GM23338 (cell line): ENCODE measurements around the gene STING1. TPM values are rescaled to one million over a fixed set of nuclear protein-coding genes. Genes with fewer than 3 reads are reported as not detected.

Experiments used
- ATAC-seq: fragments of 200-7000 bp; cut with Tn5 transposase; 3 replicates; pipeline ENCODE4 v1.9.1; 2020
- DNase-seq: peaks from one replicate; pipeline ENCODE4 v3.0.0-alpha.2; 2015; ENCODE audit warnings: low spot score
- H2AFZ ChIP-seq: fragments of 200-600 bp; sonication (generic); 2 replicates; pipeline ENCODE4 v1.8.0; 2016; ENCODE audit warnings: antibody characterized with exemption, mild to moderate bottlenecking, moderate library complexity
- H3F3A ChIP-seq: fragments of 200-600 bp; sonication (generic); replicated peaks from 2 replicates; pipeline ENCODE4 v1.8.0; 2017; ENCODE audit warnings: antibody characterized with exemption, mixed run types, low read depth
- H3K27ac ChIP-seq: fragments of 200-600 bp; sonication (generic); 2 replicates; pipeline ENCODE4 v1.6.1; 2016; ENCODE audit warnings: low read depth
- H3K27me3 ChIP-seq: fragments of 200-600 bp; sonication (generic); 2 replicates; pipeline ENCODE4 v1.8.0; 2016; ENCODE audit warnings: mild to moderate bottlenecking, mixed run types, moderate library complexity; ENCODE audit not compliant: insufficient read depth
- H3K36me3 ChIP-seq: fragments of 200-600 bp; sonication (generic); 2 replicates; pipeline ENCODE4 v1.8.0; 2016; ENCODE audit warnings: mild to moderate bottlenecking; ENCODE audit not compliant: insufficient read depth
- H3K4me1 ChIP-seq: fragments of 200-600 bp; sonication (generic); 2 replicates; pipeline ENCODE4 v1.8.0; 2016; ENCODE audit warnings: mild to moderate bottlenecking, moderate library complexity; ENCODE audit not compliant: insufficient read depth
- H3K4me2 ChIP-seq: fragments of 200-600 bp; sonication (generic); 2 replicates; pipeline ENCODE4 v1.7.1; 2017; ENCODE audit warnings: mixed run types
- H3K4me3 ChIP-seq: fragments of 200-600 bp; sonication (generic); 2 replicates; pipeline ENCODE4 v1.6.1; 2016; ENCODE audit warnings: mixed run types
- H3K79me2 ChIP-seq: fragments of 200-600 bp; sonication (generic); replicated peaks from 2 replicates; pipeline ENCODE4 v1.8.0; 2017; ENCODE audit warnings: mild to moderate bottlenecking; ENCODE audit not compliant: insufficient read depth
- H3K9me2 ChIP-seq: fragments of 200-600 bp; sonication (generic); 2 replicates; pipeline ENCODE4 v1.8.0; 2017; ENCODE audit not compliant: insufficient read depth
- H4K20me1 ChIP-seq: fragments of 200-600 bp; sonication (generic); replicated peaks from 2 replicates; pipeline ENCODE4 v1.8.0; 2017; ENCODE audit warnings: mild to moderate bottlenecking; ENCODE audit not compliant: insufficient read depth
- H3K27ac Mint-ChIP-seq: 2 replicates; pipeline ENCODE4 v1.8.0; 2020; ENCODE audit warnings: inconsistent platforms, mild to moderate bottlenecking, moderate library complexity, mixed read lengths
- H3K27me3 Mint-ChIP-seq: 3 replicates; pipeline ENCODE4 v1.8.0; 2022; ENCODE audit warnings: low read depth, mild to moderate bottlenecking, moderate library complexity, mixed read lengths, inconsistent platforms; ENCODE audit not compliant: insufficient read depth, poor library complexity
- H3K36me3 Mint-ChIP-seq: 3 replicates; pipeline ENCODE4 v1.8.0; 2021; ENCODE audit warnings: low read depth, mild to moderate bottlenecking, inconsistent platforms, moderate library complexity, mixed read lengths
- H3K4me1 Mint-ChIP-seq: 3 replicates; pipeline ENCODE4 v1.8.0; 2020; ENCODE audit warnings: mild to moderate bottlenecking, inconsistent platforms, mixed read lengths
- H3K4me3 Mint-ChIP-seq: 3 replicates; pipeline ENCODE4 v1.8.0; 2021; ENCODE audit warnings: moderate library complexity, mild to moderate bottlenecking, inconsistent platforms, mixed read lengths
- H3K9me3 Mint-ChIP-seq: 3 replicates; pipeline ENCODE4 v1.8.0; 2020; ENCODE audit warnings: moderate library complexity, mild to moderate bottlenecking, inconsistent platforms, mixed read lengths
- CREB1 ChIP-seq: fragments of 250-450 bp; sonication (Bioruptor Pico); IDR thresholded peaks from 2 replicates; pipeline ENCODE4 v1.5.0; 2020; ENCODE audit warnings: low read depth, mild to moderate bottlenecking, moderate library complexity
- EZH2 ChIP-seq: fragments of 200-600 bp; sonication (generic); IDR thresholded peaks from one replicate; pipeline ENCODE4 v1.8.0; 2017; ENCODE audit warnings: antibody characterized with exemption, mild to moderate bottlenecking, low read depth; ENCODE audit not compliant: unreplicated experiment
- JUNB ChIP-seq: IDR thresholded peaks from one replicate; pipeline ENCODE4 v1.6.1; 2016; ENCODE audit warnings: antibody characterized with exemption; ENCODE audit not compliant: unreplicated experiment
- NANOG ChIP-seq: IDR thresholded peaks from 2 replicates; pipeline ENCODE4 v1.6.1; 2016; ENCODE audit warnings: antibody characterized with exemption, borderline replicate concordance
- STAT1 ChIP-seq: IDR thresholded peaks from one replicate; pipeline ENCODE4 v1.6.1; 2016; ENCODE audit warnings: antibody characterized with exemption; ENCODE audit not compliant: unreplicated experiment
- ZNF114 ChIP-seq: fragments of 250-450 bp; sonication (Bioruptor Pico); IDR thresholded peaks from 2 replicates; pipeline ENCODE4 v1.5.0; 2020; ENCODE audit warnings: mild to moderate bottlenecking, moderate library complexity
- polyA plus RNA-seq: library from polyadenylated mRNA; unstranded; fragments of >200 nt; fragmentation: Nextera tagmentation; extraction: Ambion mirVana; gene quantifications from 2 replicates; pipeline ENCODE4 v1.2.1, GENCODE V29; 2016
- total RNA-seq: library from RNA; depleted of rRNA; stranded (reverse); fragments of >200 nt; shearing (Covaris generic); gene quantifications from 2 replicates; pipeline ENCODE4 v1.2.3, GENCODE V29; 2014
- TF ChIP-seq, protein P1 (sequence below): fragments of 250-450 bp; sonication (Bioruptor Pico); IDR thresholded peaks from 2 replicates; pipeline ENCODE4 v1.5.0; 2020; ENCODE audit warnings: mild to moderate bottlenecking, moderate library complexity
- TF ChIP-seq, protein P2 (sequence below): IDR thresholded peaks from 2 replicates; pipeline ENCODE4 v1.6.1; 2016; ENCODE audit warnings: antibody characterized with exemption
- TF ChIP-seq, protein P3 (sequence below), 2 experiments: fragments of 200-600 bp in 1 of 2; sonication (generic) in 1 of 2; conservative IDR thresholded peaks; 2 replicates each; pipeline versions ENCODE4 v1.5.1 to v1.6.1; 2016 to 2017; ENCODE audit warnings: antibody characterized with exemption in 2 of 2, low read depth in 2 of 2, mild to moderate bottlenecking in 2 of 2, moderate library complexity in 1 of 2

STING1 gene
- total and polyA plus RNA-seq, 2 experiments from 2014 or later, result 0.66 TPM; not detected in 1

DNA sequence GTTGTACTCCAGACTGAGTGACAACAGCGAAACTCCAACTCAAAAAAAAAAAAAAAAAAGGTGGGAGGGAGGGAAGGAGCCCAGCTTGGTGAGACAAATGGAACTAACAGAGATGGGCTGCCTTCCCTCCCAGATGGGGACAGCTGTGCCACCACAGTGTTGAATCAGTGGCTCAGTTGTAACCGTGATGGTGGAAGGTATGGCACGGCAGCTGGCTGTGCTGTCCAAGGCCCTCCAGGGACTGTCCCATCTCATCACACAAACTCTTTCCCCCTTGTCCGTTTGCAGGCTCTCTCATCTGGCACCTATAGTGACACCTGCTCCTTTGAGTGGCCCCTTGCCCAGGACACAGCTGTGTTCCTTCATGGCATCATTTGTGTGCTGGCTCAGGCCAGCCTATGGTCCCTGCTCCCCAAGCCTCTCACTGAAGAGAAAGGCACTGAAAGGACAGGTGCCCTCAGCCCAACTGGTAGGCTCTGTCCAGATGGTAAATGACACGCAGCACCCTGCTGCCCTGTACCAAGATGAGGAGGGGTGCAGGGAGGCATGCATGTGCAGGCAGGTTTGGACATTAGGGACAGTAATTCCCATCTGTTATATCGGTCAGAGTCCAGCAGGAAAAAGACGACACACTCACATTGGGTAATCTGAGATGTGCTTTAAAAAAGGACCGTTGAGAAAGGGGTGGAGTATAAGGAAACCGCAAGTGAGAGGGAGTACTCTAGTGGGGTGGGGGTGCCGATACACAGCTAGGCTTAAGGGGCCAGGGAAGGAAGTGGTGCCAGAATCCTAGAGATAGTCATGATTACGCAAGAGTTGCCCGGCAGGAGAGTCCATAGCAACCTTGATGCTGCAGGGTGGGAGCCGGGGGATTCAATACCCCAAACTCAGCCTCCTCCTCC is 7.4 kb downstream of the STING1 start (continued):
- TF ChIP-seq, protein P1, sequence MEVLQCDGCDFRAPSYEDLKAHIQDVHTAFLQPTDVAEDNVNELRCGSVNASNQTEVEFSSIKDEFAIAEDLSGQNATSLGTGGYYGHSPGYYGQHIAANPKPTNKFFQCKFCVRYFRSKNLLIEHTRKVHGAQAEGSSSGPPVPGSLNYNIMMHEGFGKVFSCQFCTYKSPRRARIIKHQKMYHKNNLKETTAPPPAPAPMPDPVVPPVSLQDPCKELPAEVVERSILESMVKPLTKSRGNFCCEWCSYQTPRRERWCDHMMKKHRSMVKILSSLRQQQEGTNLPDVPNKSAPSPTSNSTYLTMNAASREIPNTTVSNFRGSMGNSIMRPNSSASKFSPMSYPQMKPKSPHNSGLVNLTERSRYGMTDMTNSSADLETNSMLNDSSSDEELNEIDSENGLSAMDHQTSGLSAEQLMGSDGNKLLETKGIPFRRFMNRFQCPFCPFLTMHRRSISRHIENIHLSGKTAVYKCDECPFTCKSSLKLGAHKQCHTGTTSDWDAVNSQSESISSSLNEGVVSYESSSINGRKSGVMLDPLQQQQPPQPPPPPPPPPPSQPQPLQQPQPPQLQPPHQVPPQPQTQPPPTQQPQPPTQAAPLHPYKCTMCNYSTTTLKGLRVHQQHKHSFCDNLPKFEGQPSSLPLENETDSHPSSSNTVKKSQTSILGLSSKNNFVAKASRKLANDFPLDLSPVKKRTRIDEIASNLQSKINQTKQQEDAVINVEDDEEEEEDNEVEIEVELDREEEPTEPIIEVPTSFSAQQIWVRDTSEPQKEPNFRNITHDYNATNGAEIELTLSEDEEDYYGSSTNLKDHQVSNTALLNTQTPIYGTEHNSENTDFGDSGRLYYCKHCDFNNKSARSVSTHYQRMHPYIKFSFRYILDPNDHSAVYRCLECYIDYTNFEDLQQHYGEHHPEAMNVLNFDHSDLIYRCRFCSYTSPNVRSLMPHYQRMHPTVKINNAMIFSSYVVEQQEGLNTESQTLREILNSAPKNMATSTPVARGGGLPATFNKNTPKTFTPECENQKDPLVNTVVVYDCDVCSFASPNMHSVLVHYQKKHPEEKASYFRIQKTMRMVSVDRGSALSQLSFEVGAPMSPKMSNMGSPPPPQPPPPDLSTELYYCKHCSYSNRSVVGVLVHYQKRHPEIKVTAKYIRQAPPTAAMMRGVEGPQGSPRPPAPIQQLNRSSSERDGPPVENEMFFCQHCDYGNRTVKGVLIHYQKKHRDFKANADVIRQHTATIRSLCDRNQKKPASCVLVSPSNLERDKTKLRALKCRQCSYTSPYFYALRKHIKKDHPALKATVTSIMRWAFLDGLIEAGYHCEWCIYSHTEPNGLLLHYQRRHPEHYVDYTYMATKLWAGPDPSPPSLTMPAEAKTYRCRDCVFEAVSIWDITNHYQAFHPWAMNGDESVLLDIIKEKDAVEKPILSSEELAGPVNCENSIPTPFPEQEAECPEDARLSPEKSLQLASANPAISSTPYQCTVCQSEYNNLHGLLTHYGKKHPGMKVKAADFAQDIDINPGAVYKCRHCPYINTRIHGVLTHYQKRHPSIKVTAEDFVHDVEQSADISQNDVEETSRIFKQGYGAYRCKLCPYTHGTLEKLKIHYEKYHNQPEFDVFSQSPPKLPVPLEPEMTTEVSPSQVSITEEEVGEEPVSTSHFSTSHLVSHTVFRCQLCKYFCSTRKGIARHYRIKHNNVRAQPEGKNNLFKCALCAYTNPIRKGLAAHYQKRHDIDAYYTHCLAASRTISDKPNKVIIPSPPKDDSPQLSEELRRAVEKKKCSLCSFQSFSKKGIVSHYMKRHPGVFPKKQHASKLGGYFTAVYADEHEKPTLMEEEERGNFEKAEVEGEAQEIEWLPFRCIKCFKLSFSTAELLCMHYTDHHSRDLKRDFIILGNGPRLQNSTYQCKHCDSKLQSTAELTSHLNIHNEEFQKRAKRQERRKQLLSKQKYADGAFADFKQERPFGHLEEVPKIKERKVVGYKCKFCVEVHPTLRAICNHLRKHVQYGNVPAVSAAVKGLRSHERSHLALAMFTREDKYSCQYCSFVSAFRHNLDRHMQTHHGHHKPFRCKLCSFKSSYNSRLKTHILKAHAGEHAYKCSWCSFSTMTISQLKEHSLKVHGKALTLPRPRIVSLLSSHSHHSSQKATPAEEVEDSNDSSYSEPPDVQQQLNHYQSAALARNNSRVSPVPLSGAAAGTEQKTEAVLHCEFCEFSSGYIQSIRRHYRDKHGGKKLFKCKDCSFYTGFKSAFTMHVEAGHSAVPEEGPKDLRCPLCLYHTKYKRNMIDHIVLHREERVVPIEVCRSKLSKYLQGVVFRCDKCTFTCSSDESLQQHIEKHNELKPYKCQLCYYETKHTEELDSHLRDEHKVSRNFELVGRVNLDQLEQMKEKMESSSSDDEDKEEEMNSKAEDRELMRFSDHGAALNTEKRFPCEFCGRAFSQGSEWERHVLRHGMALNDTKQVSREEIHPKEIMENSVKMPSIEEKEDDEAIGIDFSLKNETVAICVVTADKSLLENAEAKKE (CRISPR knock-in tag), result no peak
- TF ChIP-seq NANOG (no peak), CREB1 (no peak), ZNF114 (CRISPR knock-in tag) (no peak)
- TF ChIP-seq, protein P2, sequence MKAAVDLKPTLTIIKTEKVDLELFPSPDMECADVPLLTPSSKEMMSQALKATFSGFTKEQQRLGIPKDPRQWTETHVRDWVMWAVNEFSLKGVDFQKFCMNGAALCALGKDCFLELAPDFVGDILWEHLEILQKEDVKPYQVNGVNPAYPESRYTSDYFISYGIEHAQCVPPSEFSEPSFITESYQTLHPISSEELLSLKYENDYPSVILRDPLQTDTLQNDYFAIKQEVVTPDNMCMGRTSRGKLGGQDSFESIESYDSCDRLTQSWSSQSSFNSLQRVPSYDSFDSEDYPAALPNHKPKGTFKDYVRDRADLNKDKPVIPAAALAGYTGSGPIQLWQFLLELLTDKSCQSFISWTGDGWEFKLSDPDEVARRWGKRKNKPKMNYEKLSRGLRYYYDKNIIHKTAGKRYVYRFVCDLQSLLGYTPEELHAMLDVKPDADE, result no peak

DNA sequence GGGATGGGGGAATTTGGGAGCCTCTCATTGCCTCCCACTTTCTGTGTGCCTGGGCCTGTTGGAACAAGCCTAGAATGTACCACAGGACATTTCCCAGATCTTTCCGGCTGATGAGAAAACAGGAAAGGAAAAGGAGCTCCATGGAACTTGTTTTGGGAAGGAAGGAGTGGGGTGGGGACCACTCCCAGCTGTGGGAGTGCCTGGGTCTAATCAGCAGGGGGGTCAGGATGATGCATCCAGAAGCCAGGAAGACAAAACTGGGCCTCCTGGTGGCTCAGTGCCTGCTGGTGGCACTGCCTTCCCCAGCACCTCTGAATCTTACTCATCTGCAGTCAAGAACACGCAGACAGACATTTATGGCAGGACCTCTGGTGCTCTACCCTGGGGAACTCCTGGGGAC is 9.0 kb downstream of the STING1 start:
- H3K27me3 ChIP-seq, result no peaks in the 10 kb centered on the region
- no peak for ATAC-seq
- DNase-seq, result no peak
- H3K27ac ChIP-seq, result no peak overlapping the region
- peak overlapping the region; percentile 64 for H2AFZ ChIP-seq
- peaks cover 17% of the 10 kb centered on the region for H3K4me1 ChIP-seq
- no peaks in the 10 kb centered on the region for H3K36me3 ChIP-seq
- no peak overlapping the region for H3K4me3 ChIP-seq
- no peaks in the 10 kb centered on the region for H3K79me2 ChIP-seq
- H3K9me2 ChIP-seq, result no peaks in the 10 kb centered on the region
- Mint-ChIP-seq H3K27ac (peak overlapping the region; percentile 56; the same call in 1 of the 2 replicates), H3K4me3 (no peak overlapping the region; the same call in 2 of the 3 replicates), H3K4me1 (peaks cover 33% of the 10 kb centered on the region), H3K36me3 (no peaks in the 10 kb centered on the region; the same call in 2 of the 3 replicates), H3K9me3 (no peaks in the 10 kb centered on the region), H3K27me3 (peaks cover 25% of the 10 kb centered on the region)
- 0 out of 2 replicates have a peak, but pooled peaks cover 6% of the 10 kb centered on the region for H3F3A ChIP-seq
- H3K4me2 ChIP-seq, result peak overlapping the region; percentile 56
- no peaks in the 10 kb centered on the region for H4K20me1 ChIP-seq
- no peak for TF ChIP-seq EZH2
- TF ChIP-seq, protein P2, result no peak
- TF ChIP-seq NANOG, result no peak
- TF ChIP-seq STAT1, result no peak
- TF ChIP-seq JUNB, result no peak
- TF ChIP-seq, protein P3, sequence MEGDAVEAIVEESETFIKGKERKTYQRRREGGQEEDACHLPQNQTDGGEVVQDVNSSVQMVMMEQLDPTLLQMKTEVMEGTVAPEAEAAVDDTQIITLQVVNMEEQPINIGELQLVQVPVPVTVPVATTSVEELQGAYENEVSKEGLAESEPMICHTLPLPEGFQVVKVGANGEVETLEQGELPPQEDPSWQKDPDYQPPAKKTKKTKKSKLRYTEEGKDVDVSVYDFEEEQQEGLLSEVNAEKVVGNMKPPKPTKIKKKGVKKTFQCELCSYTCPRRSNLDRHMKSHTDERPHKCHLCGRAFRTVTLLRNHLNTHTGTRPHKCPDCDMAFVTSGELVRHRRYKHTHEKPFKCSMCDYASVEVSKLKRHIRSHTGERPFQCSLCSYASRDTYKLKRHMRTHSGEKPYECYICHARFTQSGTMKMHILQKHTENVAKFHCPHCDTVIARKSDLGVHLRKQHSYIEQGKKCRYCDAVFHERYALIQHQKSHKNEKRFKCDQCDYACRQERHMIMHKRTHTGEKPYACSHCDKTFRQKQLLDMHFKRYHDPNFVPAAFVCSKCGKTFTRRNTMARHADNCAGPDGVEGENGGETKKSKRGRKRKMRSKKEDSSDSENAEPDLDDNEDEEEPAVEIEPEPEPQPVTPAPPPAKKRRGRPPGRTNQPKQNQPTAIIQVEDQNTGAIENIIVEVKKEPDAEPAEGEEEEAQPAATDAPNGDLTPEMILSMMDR (conservative IDR thresholded peaks at IDR 0.05; ENCODE audit: low read depth in 2 of 2), result no peak
